Fibroblast of pulmonary artery (primary cell): ENCODE measurements around the gene ASB3.
"Not testable (repeated sequence)": the region's sequence is repeated elsewhere in the genome, so short reads cannot be mapped to it uniquely, and the experiment has no call there.

Source experiments
- DNase-seq: peaks from one replicate; pipeline ENCODE4 v3.0.0-alpha.2; 2010; ENCODE audit warnings: low read depth
- H3K4me3 ChIP-seq: replicated peaks from 2 replicates; pipeline ENCODE4 v1.5.1; 2011; ENCODE audit warnings: low read depth, mild to moderate bottlenecking, control low read depth, low read length, moderate library complexity
- TF ChIP-seq, protein P1 (sequence below): IDR thresholded peaks from 2 replicates; pipeline ENCODE4 v1.5.1; 2011; ENCODE audit warnings: mild to moderate bottlenecking, control low read depth, low read length, inconsistent platforms; ENCODE audit errors: missing control alignments

ASB3 gene

DNA sequence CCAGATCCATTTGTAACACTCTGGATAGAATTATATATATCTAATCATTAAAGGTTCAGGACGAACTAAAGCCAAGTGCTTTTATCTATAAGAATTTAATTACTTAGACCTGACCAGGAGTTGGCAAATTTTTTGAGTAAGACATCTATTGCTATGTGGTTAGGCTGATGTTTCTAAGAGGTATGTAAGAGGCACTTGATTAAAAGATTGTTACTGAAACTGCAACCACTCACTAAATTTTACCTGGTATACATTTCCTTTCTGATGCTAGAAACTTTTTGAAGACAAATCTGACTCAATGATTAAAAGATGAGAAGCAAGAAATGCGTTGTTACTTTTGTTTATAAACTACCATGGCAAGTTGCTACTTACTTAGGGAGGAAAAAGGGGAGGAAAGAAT, 95.9 kb downstream of the ASB3 start:
- no peak for DNase-seq
- TF ChIP-seq, protein P1, sequence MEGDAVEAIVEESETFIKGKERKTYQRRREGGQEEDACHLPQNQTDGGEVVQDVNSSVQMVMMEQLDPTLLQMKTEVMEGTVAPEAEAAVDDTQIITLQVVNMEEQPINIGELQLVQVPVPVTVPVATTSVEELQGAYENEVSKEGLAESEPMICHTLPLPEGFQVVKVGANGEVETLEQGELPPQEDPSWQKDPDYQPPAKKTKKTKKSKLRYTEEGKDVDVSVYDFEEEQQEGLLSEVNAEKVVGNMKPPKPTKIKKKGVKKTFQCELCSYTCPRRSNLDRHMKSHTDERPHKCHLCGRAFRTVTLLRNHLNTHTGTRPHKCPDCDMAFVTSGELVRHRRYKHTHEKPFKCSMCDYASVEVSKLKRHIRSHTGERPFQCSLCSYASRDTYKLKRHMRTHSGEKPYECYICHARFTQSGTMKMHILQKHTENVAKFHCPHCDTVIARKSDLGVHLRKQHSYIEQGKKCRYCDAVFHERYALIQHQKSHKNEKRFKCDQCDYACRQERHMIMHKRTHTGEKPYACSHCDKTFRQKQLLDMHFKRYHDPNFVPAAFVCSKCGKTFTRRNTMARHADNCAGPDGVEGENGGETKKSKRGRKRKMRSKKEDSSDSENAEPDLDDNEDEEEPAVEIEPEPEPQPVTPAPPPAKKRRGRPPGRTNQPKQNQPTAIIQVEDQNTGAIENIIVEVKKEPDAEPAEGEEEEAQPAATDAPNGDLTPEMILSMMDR = no peak

DNA sequence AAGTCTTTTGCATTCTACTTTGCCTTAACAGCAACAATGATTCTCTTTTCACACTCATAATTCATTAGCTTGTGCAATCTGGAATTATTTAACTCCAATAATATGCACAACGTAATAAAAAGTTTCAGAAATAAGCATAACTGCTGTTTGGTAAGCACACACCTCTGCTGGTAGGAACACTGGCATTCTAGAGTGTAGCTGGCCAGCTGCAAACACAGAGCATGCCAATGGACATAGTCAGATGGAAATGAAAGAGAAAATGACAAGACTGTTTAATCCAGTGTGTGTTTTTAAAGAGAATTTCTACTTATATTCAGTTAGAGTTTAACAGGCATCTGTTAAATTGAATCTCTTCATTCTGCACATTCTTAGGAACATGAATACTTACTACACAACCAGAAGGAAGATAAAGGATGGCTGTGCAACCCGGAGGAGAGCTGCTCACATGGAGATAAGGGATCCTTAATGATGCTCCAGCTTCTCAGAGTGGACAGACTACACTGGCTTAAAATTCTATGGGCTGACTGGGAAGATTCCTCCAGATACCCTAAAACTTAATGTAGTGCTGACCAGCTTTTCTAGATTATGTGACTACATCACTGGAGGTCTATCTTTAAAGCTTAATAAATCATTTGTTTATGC, 113.8 kb downstream of the ASB3 start:
- H3K4me3 ChIP-seq = no peak overlapping the region
- DNase-seq = no peak
- TF ChIP-seq, protein P1 = no peak

More for the DNA sequence above, 95.9 kb downstream of the ASB3 start:
- H3K4me3 ChIP-seq = no peak overlapping the region

DNA sequence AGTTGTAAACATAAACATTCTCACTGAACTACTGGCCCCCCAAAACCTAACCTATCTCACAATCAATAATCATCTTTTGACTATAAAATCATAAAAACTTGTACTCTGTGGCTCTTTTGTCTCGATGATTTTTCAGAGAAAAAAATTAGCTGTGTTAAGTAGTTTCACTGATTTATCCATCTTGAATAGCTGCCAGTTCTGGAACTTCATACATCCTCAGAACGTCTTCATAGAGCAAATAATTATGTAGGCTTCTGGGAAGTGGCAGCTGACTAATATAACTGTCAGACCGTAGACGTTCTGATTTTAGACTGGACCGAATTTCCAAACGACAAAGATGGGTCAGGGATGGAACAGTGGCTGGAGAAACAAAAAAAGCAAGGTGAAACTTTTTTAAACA, 116.4 kb downstream of the ASB3 start:
- TF ChIP-seq, protein P1 = no peak
- H3K4me3 ChIP-seq = no peak overlapping the region
- peak; percentile 20 for DNase-seq

DNA sequence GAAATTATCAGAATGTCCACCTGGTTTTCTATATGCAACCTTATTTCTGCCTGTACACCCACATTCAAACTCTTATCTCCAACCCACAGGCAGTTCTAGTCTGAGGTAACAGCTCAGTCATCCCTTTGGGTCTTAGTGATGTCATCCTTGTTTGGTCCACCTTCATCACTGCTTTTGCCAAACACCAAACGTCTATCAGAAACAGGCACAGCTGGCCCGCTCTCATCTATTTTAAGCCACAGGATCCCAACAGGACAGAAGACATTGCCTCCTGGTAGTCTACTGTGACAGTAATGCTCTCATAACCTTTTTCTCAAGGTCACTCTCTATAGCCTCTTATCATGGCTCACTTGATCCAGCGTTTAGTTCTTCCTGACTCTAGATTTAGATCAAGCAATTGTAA, 118.1 kb downstream of the ASB3 start:
- DNase-seq = no peak
- TF ChIP-seq, protein P1 = no peak
- no peak overlapping the region for H3K4me3 ChIP-seq

DNA sequence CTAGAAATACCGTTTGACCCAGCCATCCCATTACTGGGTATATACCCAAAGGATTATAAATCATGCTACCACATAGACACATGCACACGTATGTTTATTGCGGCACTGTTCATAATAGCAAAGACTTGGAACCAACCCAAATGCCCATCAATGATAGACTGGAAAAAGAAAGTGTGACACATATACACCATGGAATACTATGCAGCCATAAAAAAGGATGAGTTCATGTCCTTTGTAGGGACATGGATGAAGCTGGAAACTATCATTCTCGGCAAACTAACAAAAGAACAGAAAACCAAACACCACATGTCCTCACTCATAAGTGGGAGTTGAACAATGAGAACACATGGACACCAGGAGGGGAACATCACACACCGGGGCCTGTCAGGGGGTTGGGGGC, 119.6 kb downstream of the ASB3 start:
- DNase-seq, H3K4me3 ChIP-seq: not testable (repeated sequence)

DNA sequence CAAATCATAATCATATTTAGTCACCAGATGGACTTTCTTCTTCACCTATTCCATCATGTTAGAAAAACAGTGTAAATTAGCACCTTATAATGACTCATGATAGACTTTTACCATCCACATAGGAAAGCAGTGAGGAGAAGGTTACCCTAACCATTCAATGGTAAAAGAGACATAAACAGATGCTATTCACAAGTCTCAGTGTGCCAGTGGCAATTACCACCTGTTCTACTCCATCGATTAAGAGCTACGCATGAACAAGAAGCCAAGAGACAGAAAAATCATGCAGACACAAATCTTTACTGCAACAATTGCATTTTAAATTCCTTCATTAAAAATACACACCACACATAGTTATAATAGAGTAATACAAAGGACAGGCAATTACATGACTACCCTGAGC, 125.9 kb downstream of the ASB3 start:
- no peak overlapping the region for H3K4me3 ChIP-seq
- DNase-seq = no peak
- TF ChIP-seq, protein P1 = no peak

DNA sequence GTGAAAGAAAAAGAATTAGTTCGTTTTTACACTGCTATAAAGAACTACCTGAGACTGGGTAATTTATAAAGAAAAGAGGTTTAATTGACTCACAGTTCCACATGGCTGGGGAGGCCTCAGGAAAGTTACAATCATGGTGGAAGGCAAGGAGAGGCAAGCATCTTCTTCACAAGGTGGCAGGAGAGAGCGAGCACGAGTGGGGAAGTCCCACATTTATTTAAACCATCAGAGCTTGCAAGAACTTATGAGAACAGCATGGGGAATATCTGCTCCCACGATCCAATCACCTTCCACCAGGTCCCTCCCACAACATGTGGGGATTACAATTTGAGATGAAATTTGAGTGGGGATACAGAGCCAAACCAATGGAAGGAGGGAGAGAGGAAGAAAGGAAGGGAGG, 128.3 kb downstream of the ASB3 start:
- DNase-seq, H3K4me3 ChIP-seq: not testable (repeated sequence)

DNA sequence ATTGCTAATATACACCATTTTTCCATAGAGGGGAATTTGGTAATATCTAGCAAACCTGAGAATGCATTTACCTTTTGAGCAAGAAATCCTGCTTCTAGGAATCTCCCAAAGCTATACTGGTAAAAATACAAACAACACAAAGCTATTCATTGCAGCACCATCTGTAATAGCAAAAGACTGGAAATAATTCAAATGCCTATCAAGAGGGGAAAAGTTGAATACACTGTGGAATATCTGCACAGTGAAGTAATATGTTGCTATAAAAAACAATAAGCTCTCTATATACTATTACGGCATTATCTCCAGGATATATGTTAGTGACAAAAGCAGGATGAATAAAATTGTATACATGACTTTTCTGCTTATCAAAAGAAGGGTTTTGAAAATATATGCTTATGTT, 131.5 kb downstream of the ASB3 start:
- TF ChIP-seq, protein P1 = no peak
- no peak overlapping the region for H3K4me3 ChIP-seq
- DNase-seq = no peak
